SJSA1 (cell line): ENCODE results near the gene CD8B2. TPM values are rescaled to one million over a fixed set of nuclear protein-coding genes. Genes with fewer than 3 reads are reported as not detected.
"Not testable (repeated sequence)": the region's sequence is repeated elsewhere in the genome, so short reads cannot be mapped to it uniquely, and the experiment has no call there.

Experiments used
- DNase-seq, 2 experiments: peaks; one replicate each; pipeline ENCODE4 v3.0.0-alpha.2; 2015 to 2020; ENCODE audit warnings: low spot score in 2 of 2, low read depth in 1 of 2
- H3K27ac ChIP-seq: fragments of 250-450 bp; sonication (Bioruptor Pico); 2 replicates; pipeline ENCODE4 v1.5.1; 2020; ENCODE audit warnings: mild to moderate bottlenecking, moderate library complexity
- H3K27me3 ChIP-seq: fragments of 250-450 bp; sonication (Bioruptor Pico); replicated peaks from 2 replicates; pipeline ENCODE4 v1.5.1; 2020; ENCODE audit warnings: mild to moderate bottlenecking, moderate library complexity
- H3K36me3 ChIP-seq: fragments of 250-450 bp; sonication (Bioruptor Pico); 2 replicates; pipeline ENCODE4 v1.5.1; 2020; ENCODE audit warnings: mild to moderate bottlenecking
- H3K4me1 ChIP-seq: fragments of 250-450 bp; sonication (Bioruptor Pico); replicated peaks from 2 replicates; pipeline ENCODE4 v1.6.1; 2021; ENCODE audit warnings: mild to moderate bottlenecking
- H3K4me3 ChIP-seq: fragments of 250-450 bp; sonication (Bioruptor Pico); 2 replicates; pipeline ENCODE4 v1.5.1; 2020; ENCODE audit warnings: mild to moderate bottlenecking
- H3K9me3 ChIP-seq: fragments of 250-450 bp; sonication (Bioruptor Pico); replicated peaks from 2 replicates; pipeline ENCODE4 v1.5.1; 2020; ENCODE audit warnings: mild to moderate bottlenecking
- total RNA-seq: library from RNA; depleted of rRNA; stranded (reverse); fragments of >200 nt; shearing (Covaris generic); gene quantifications from 2 replicates; pipeline ENCODE4 v1.2.3, GENCODE V29; 2014; rRNA removed

CD8B2 gene
- total RNA-seq, 1 experiment from 2014 or later, result not detected

GRCh38 chr2:106566484-106566883 lies 79.3 kb downstream of the CD8B2 start:
- H3K27me3 ChIP-seq, H3K27ac ChIP-seq, H3K9me3 ChIP-seq, H3K36me3 ChIP-seq, DNase-seq, H3K4me1 ChIP-seq, H3K4me3 ChIP-seq: not testable (repeated sequence)

- H3K4me3 ChIP-seq, result no peak overlapping the region
- DNase-seq, result no peak
- H3K4me1 ChIP-seq, result no peaks in the 10 kb centered on the region
- no peak overlapping the region for H3K27ac ChIP-seq
- H3K9me3 ChIP-seq, result no peaks in the 10 kb centered on the region
- no peaks in the 10 kb centered on the region for H3K36me3 ChIP-seq
- H3K27me3 ChIP-seq, result no peaks in the 10 kb centered on the region
Observed at GRCh38 chr2:106570316-106570715, 83.2 kb downstream of the CD8B2 start.

Other genes with a start within 250 kb of the CD8B2 start
- 0.03 and 0.39 TPM in 2 replicates for gene RGPD3, start 19.0 kb upstream of the CD8B2 start, total RNA-seq